Left lung (tissue), 10 donors: ENCODE data around the gene RXRA. TPM values are rescaled to one million over a fixed set of nuclear protein-coding genes. Genes with fewer than 3 reads are reported as not detected.

Experiments used
- ATAC-seq: fragments of 200-7000 bp; cut with Tn5 transposase; one replicate; pipeline ENCODE4 v1.9.1; 2020; ENCODE audit warnings: moderate library complexity
- DNase-seq, 4 donors: peaks; one replicate each; pipeline ENCODE4 v3.0.0-alpha.2; 2013 to 2020
- H3K27ac ChIP-seq, 2 donors: fragments of 200-600 bp; sonication (generic) in 1 of 2; one replicate each; pipeline versions ENCODE4 v1.5.0 to v1.8.0; 2020 to 2021
- H3K27me3 ChIP-seq, 2 donors: fragments of 200-600 bp; sonication (generic) in 1 of 2; one replicate each; pipeline versions ENCODE4 v1.5.0 to v1.8.0; 2020 to 2021
- H3K36me3 ChIP-seq, 2 donors: fragments of 200-600 bp; sonication (generic) in 1 of 2; one replicate each; pipeline versions ENCODE4 v1.5.0 to v1.8.0; 2020 to 2021
- H3K4me1 ChIP-seq, 2 donors: fragments of 200-600 bp; one replicate each; pipeline ENCODE4 v1.8.0; 2021
- H3K4me3 ChIP-seq, 2 donors: fragments of 200-600 bp; sonication (generic) in 1 of 2; one replicate each; pipeline versions ENCODE4 v1.5.0 to v1.8.0; 2020 to 2021; ENCODE audit warnings: mild to moderate bottlenecking in 1 of 2
- H3K9me3 ChIP-seq, 2 donors: fragments of 200-600 bp; sonication (generic) in 1 of 2; one replicate each; pipeline versions ENCODE4 v1.5.0 to v1.8.0; 2020 to 2021
- CTCF ChIP-seq, 2 donors: fragments of 200-600 bp; sonication (generic) in 1 of 2; IDR thresholded peaks; one replicate each; pipeline versions ENCODE4 v1.5.0 to v1.8.0; 2021; ENCODE audit warnings: antibody characterized with exemption in 2 of 2
- intact Hi-C, 2 donors: fragments of 100-400 bp; cut with DNase I; formaldehyde crosslinking; loops; one replicate each; pipeline versions ENCODE4 v1.11.2 to v1.14.2; 2022
- polyA plus RNA-seq, 6 donors: library from polyadenylated mRNA; unstranded; fragments of 120-200 nt; gene quantifications; one replicate each; pipeline ENCODE4 v1.2.1, GENCODE V29; 2013; ENCODE audit not compliant: insufficient read length in 6 of 6
- total RNA-seq, 2 donors: library from RNA; stranded (reverse); fragmentation: NEBNext Ultra II Directional; extraction: Animal tissue kit (Norgen Biotek cat#: 25700); gene quantifications; one replicate each; pipeline ENCODE4 v1.2.1, GENCODE V29; 2021
- donor health status: DM: no; HTN: yes; CAD: no.
- donor health status: DM: no; HTN: no; CAD: no.

Gene RXRA
- total and polyA plus RNA-seq, 8 donors = 42.2 to 79.5 (median 55.7) TPM

- no peak for ATAC-seq
- no peak for DNase-seq
- H3K4me1 ChIP-seq = peaks cover 29 to 78% of the 10 kb centered on the region in 2 donors
- H3K36me3 ChIP-seq = no peaks in the 10 kb centered on the region
- H3K4me3 ChIP-seq = no peak overlapping the region
- no peaks in the 10 kb centered on the region for H3K27me3 ChIP-seq
- intact Hi-C loops = no loop called here
- TF ChIP-seq CTCF (IDR thresholded peaks at IDR 0.05) = no peak
- H3K27ac ChIP-seq = no peak overlapping the region
- H3K9me3 ChIP-seq = no peaks in the 10 kb centered on the region
Measured at GRCh38 chr9:134363450-134363849, 37.2 kb downstream of the RXRA start.

- TF ChIP-seq CTCF (IDR thresholded peaks at IDR 0.05) = no peak
- intact Hi-C loops = no loop called here
- Histone ChIP-seq H3K36me3 (no peaks in the 10 kb centered on the region), H3K4me1 (peaks cover 25 to 72% of the 10 kb centered on the region in 2 donors), H3K9me3 (no peaks in the 10 kb centered on the region), H3K4me3 (no peak overlapping the region), H3K27me3 (no peaks in the 10 kb centered on the region), H3K27ac (no peak overlapping the region)
- ATAC-seq (no peak), DNase-seq (no peak)
Measured at GRCh38 chr9:134364391-134365114, 38.3 kb downstream of the RXRA start.

- Histone ChIP-seq H3K36me3 (no peaks in the 10 kb centered on the region), H3K9me3 (no peaks in the 10 kb centered on the region), H3K27me3 (no peaks in the 10 kb centered on the region), H3K27ac (peak overlapping the region in 1 of 2 donors; percentile 93), H3K4me3 (no peak overlapping the region), H3K4me1 (peaks cover 25 to 72% of the 10 kb centered on the region in 2 donors)
- ATAC-seq = no peak
- intact Hi-C loops = no loop called here
- TF ChIP-seq CTCF (IDR thresholded peaks at IDR 0.05) = no peak
- DNase-seq = no peak
Measured at GRCh38 chr9:134365115-134365596, 38.9 kb downstream of the RXRA start.

- peaks cover 25 to 72% of the 10 kb centered on the region in 2 donors for H3K4me1 ChIP-seq
- no peaks in the 10 kb centered on the region for H3K27me3 ChIP-seq
- H3K27ac ChIP-seq = peak overlapping the region; percentile 84 to 93
- no peaks in the 10 kb centered on the region for H3K36me3 ChIP-seq
- no peaks in the 10 kb centered on the region for H3K9me3 ChIP-seq
- intact Hi-C loops = no loop called here
- ATAC-seq = peak; percentile 45
- H3K4me3 ChIP-seq = no peak overlapping the region
- peak in 1 of 4 donors; percentile 53 for DNase-seq
- TF ChIP-seq CTCF (IDR thresholded peaks at IDR 0.05) = no peak
Measured at GRCh38 chr9:134365791-134366222, 39.6 kb downstream of the RXRA start.

- intact Hi-C loops = no loop called here
- TF ChIP-seq CTCF (IDR thresholded peaks at IDR 0.05) = no peak
- no peaks in the 10 kb centered on the region for H3K9me3 ChIP-seq
- no peaks in the 10 kb centered on the region for H3K27me3 ChIP-seq
- H3K4me3 ChIP-seq = peak overlapping the region in 1 of 2 donors; percentile 19
- peak overlapping the region; percentile 84 to 93 for H3K27ac ChIP-seq
- H3K4me1 ChIP-seq = peaks cover 25 to 74% of the 10 kb centered on the region in 2 donors
- peak; percentile 87 for ATAC-seq
- DNase-seq = peak; percentile 70 to 94 (median 91)
- H3K36me3 ChIP-seq = no peaks in the 10 kb centered on the region
Measured at GRCh38 chr9:134366223-134367031, 40.2 kb downstream of the RXRA start.
